ENCODE measurements around the gene SLC4A4.

- no peak for TF ChIP-seq CTCF (IDR thresholded peaks at IDR 0.05)
- TF ChIP-seq POLR2AphosphoS5 (IDR thresholded peaks at IDR 0.05): no peak
Measured at GRCh38 chr4:71540749-71541269, 202.0 kb downstream of the SLC4A4 start.

All from suprapubic skin (tissue), 3 donors.